Measurements from ENCODE around the gene LDLRAD1.
A peak's percentile ranks its signal among the peaks of the same experiment; 100 is the strongest.
"Not testable (repeated sequence)": the region's sequence is repeated elsewhere in the genome, so short reads cannot be mapped to it uniquely, and the experiment has no call there.

The LDLRAD1 gene

GRCh38 chr1:54017979-54018378, at the start of gene LDLRAD1:
Gene LDLRAD1 (minus strand): TSS chr1:54018186. CDS start chr1:54018112, 74 bp downstream.
- DNase-seq (ENCODE audit: low read depth in 2 of 2): no peak

GRCh38 chr1:54064299-54064698, 46.3 kb upstream of the LDLRAD1 start:
- DNase-seq (ENCODE audit: low read depth in 2 of 2): no peak

GRCh38 chr1:54054438-54054749, 36.4 kb upstream of the LDLRAD1 start:
- no peak for DNase-seq (ENCODE audit: low read depth in 2 of 2)

GRCh38 chr1:54053745-54054437, 35.9 kb upstream of the LDLRAD1 start:
- no peak for DNase-seq (ENCODE audit: low read depth in 2 of 2)

- peak; percentile 91 to 93 for DNase-seq (ENCODE audit: low read depth in 2 of 2)
Observed at GRCh38 chr1:54052934-54053744, 35.2 kb upstream of the LDLRAD1 start, which contains the start of the genes TCEANC2 and TMEM59. Gene TCEANC2 (plus strand): TSS chr1:54053608. CDS start chr1:54054423, 815 bp downstream. Gene TMEM59 (minus strand): TSS chr1:54053204. CDS start chr1:54053188, 16 bp downstream.

- no peak for DNase-seq (ENCODE audit: low read depth in 2 of 2)
Observed at GRCh38 chr1:54052431-54052933, 34.5 kb upstream of the LDLRAD1 start.

GRCh38 chr1:54051933-54052430, 34.0 kb upstream of the LDLRAD1 start:
- no peak for DNase-seq (ENCODE audit: low read depth in 2 of 2)

- not testable (repeated sequence) for DNase-seq (ENCODE audit: low read depth in 2 of 2)
Observed at GRCh38 chr1:54050435-54050834, 32.4 kb upstream of the LDLRAD1 start.

- no peak for DNase-seq (ENCODE audit: low read depth in 2 of 2)
Observed at GRCh38 chr1:54047384-54048305, 29.7 kb upstream of the LDLRAD1 start.

- no peak for DNase-seq (ENCODE audit: low read depth in 2 of 2)
Observed at GRCh38 chr1:54046671-54047383, 28.8 kb upstream of the LDLRAD1 start.

- no peak for DNase-seq (ENCODE audit: low read depth in 2 of 2)
Observed at GRCh38 chr1:54045496-54045895, 27.5 kb upstream of the LDLRAD1 start.

- DNase-seq (ENCODE audit: low read depth in 2 of 2): no peak
Observed at GRCh38 chr1:54041806-54042205, 23.8 kb upstream of the LDLRAD1 start.

- no peak for DNase-seq (ENCODE audit: low read depth in 2 of 2)
Observed at GRCh38 chr1:54037476-54037875, 19.5 kb upstream of the LDLRAD1 start.

- no peak for DNase-seq (ENCODE audit: low read depth in 2 of 2)
Observed at GRCh38 chr1:54028306-54029251, 10.6 kb upstream of the LDLRAD1 start.

GRCh38 chr1:54027848-54028247, 9.9 kb upstream of the LDLRAD1 start:
- no peak for DNase-seq (ENCODE audit: low read depth in 2 of 2)

GRCh38 chr1:54024811-54025210, 6.8 kb upstream of the LDLRAD1 start:
- not testable (repeated sequence) for DNase-seq (ENCODE audit: low read depth in 2 of 2)

- no peak for DNase-seq (ENCODE audit: low read depth in 2 of 2)
Observed at GRCh38 chr1:54024358-54024757, 6.4 kb upstream of the LDLRAD1 start.

- DNase-seq (ENCODE audit: low read depth in 2 of 2): not testable (repeated sequence)
Observed at GRCh38 chr1:54019562-54020176, 1.7 kb upstream of the LDLRAD1 start.

GRCh38 chr1:54018635-54019034, 649 bp upstream of the LDLRAD1 start:
- no peak for DNase-seq (ENCODE audit: low read depth in 2 of 2)
